Iris pigment epithelial cell (primary cell): ENCODE data around the gene CCS.
"Not testable (repeated sequence)": the region's sequence is repeated elsewhere in the genome, so short reads cannot be mapped to it uniquely, and the experiment has no call there.

Experiments
- DNase-seq: peaks from one replicate; pipeline ENCODE4 v3.0.0-alpha.2; 2011; ENCODE audit warnings: low read depth

The CCS gene

GRCh38 chr11:66626382-66626781 is 33.4 kb downstream of the CCS start:
- no peak for DNase-seq

GRCh38 chr11:66626926-66627325 is 33.9 kb downstream of the CCS start:
- DNase-seq = no peak

- no peak for DNase-seq
These were observed 35.1 kb downstream of the CCS start for GRCh38 chr11:66628061-66628603.

- no peak for DNase-seq
These were observed 36.4 kb downstream of the CCS start for GRCh38 chr11:66629356-66629755.

- DNase-seq = no peak
These were observed 38.9 kb downstream of the CCS start for GRCh38 chr11:66631883-66632282.

GRCh38 chr11:66632952-66633351 is 40.0 kb downstream of the CCS start:
- DNase-seq = no peak

GRCh38 chr11:66636411-66636810 is 43.4 kb downstream of the CCS start:
- DNase-seq = no peak

- DNase-seq = peak; percentile 25
These were observed 44.7 kb downstream of the CCS start for GRCh38 chr11:66637557-66638176.

- peak; percentile 100 for DNase-seq
These were observed 45.4 kb downstream of the CCS start, which contains the start of gene RBM4 for GRCh38 chr11:66638177-66639065. RBM4 (plus strand) TSS chr11:66638703; CDS start chr11:66639712, 1,009 bp downstream.

GRCh38 chr11:66639066-66639813 is 46.3 kb downstream of the CCS start:
- DNase-seq = peak; percentile 57

- not testable (repeated sequence) for DNase-seq
These were observed 46.9 kb downstream of the CCS start for GRCh38 chr11:66639814-66640340.

GRCh38 chr11:66641834-66642233 is 48.8 kb downstream of the CCS start:
- no peak for DNase-seq

- no peak for DNase-seq
These were observed 50.9 kb downstream of the CCS start for GRCh38 chr11:66643745-66644437.

GRCh38 chr11:66646828-66647227 is 53.8 kb downstream of the CCS start:
- DNase-seq = no peak

- no peak for DNase-seq
These were observed 56.9 kb downstream of the CCS start for GRCh38 chr11:66649903-66650302.

- peak; percentile 13 for DNase-seq
These were observed 58.0 kb downstream of the CCS start for GRCh38 chr11:66651016-66651415.

GRCh38 chr11:66652651-66653050 is 59.7 kb downstream of the CCS start:
- DNase-seq = no peak

- no peak for DNase-seq
These were observed 60.1 kb downstream of the CCS start for GRCh38 chr11:66653123-66653522.
